HepG2 (cell line): ENCODE measurements around the gene IL1RAP.

Experiments used
- FIP1L1 ChIP-seq: fragments of 200-400 bp; formaldehyde crosslinking; IDR thresholded peaks from 2 replicates; pipeline ENCODE4 v1.6.1; 2018; ENCODE audit warnings: low read depth, mild to moderate bottlenecking, low read length, moderate library complexity, borderline replicate concordance; ENCODE audit not compliant: insufficient read depth
- GTF2F1 ChIP-seq: fragments of 150-350 bp; IDR thresholded peaks from 2 replicates; pipeline ENCODE4 v1.6.1; 2014; ENCODE audit warnings: low read length
- GTF3A ChIP-seq: sonication (generic); formaldehyde crosslinking; conservative IDR thresholded peaks from 2 replicates; pipeline ENCODE4 v1.4.0; 2020; ENCODE audit warnings: mild to moderate bottlenecking, missing genetic modification reagents
- SIN3A ChIP-seq: IDR thresholded peaks from 2 replicates; pipeline ENCODE4 v1.6.1; 2011; ENCODE audit warnings: low read depth, mild to moderate bottlenecking, control low read depth, low read length, borderline replicate concordance
- SMARCE1 ChIP-seq: fragments of 450-650 bp; IDR thresholded peaks from 2 replicates; pipeline ENCODE4 v1.6.1; 2017; ENCODE audit warnings: borderline replicate concordance

DNA sequence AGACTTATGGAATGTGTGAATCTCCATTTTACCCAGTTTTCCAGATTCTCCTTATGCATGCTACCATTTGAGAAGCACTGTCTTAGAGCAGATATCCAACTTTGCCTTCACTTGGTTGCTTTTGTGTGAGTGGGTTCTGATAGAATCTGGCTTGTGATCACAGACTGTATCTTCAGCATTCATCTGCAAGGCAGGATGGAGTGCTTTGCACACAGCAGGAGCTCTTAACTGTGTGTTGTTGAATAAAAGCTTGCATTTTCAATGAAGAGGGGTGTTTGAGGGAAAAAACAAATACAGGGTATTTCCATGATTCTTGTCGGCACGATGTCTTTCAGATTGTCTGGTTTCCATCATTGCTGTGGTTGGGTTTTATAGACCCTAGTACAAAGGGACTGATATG, 24.4 kb downstream of the IL1RAP start:
- no peak for TF ChIP-seq FIP1L1
- TF ChIP-seq SIN3A: no peak
- no peak for TF ChIP-seq GTF2F1
- TF ChIP-seq GTF3A (CRISPR knock-in tag): no peak
- no peak for TF ChIP-seq SMARCE1
